K562 (cell line): ENCODE measurements around the gene C2orf69. TPM values are rescaled to one million over a fixed set of nuclear protein-coding genes. Genes with fewer than 3 reads are reported as not detected.
A peak's percentile ranks its signal among the peaks of the same experiment; 100 is the strongest.

Experiments
- DNMT1 ChIP-seq: fragments of 450-650 bp; IDR thresholded peaks from 2 replicates; pipeline ENCODE4 v1.6.1; 2016; ENCODE audit warnings: antibody characterized with exemption, mild to moderate bottlenecking
- FOSL1 ChIP-seq: fragments of 200-800 bp; sonication (Bioruptor generic); conservative IDR thresholded peaks from 2 replicates; pipeline ENCODE4 v1.6.1; 2016; ENCODE audit warnings: missing genetic modification characterization, missing compliant biosample characterization
- HDGF ChIP-seq: fragments of 450-650 bp; IDR thresholded peaks from 2 replicates; pipeline ENCODE4 v1.6.1; 2016
- KLF1 ChIP-seq: fragments of 450-650 bp; IDR thresholded peaks from 2 replicates; pipeline ENCODE4 v1.6.1; 2016; ENCODE audit warnings: missing genetic modification characterization, missing compliant biosample characterization
- YBX1 ChIP-seq: fragments of 450-650 bp; IDR thresholded peaks from 2 replicates; pipeline ENCODE4 v1.7.1; 2016; ENCODE audit warnings: mild to moderate bottlenecking
- polyA plus RNA-seq, 8 experiments: library from polyadenylated mRNA; depleted of rRNA in 4 of 8; stranded (reverse) in 5 of 8; unstranded in 3 of 8; fragments of >200 nt; fragmentation: Nextera tagmentation in 2 of 8; fragmentation: Illumina TruSeq in 1 of 8; extraction: Ambion mirVana in 2 of 8; extraction: Trizol in 1 of 8; gene quantifications; 2 replicates each; pipeline versions ENCODE4 v1.2.1 to v1.2.3, GENCODE V29; 2011 to 2014; ENCODE audit warnings: inconsistent platforms in 1 of 8, missing spikeins in 1 of 8
- total RNA-seq, 7 experiments: library from RNA; depleted of rRNA in 6 of 7; stranded (reverse); fragments of >200 nt in 6 of 7; fragmentation: Illumina TruSeq in 2 of 7; extraction: Trizol in 2 of 7; gene quantifications; 2 replicates each; pipeline versions ENCODE4 v1.2.1 to v1.2.3, GENCODE V29; 2011 to 2021; ENCODE audit warnings: low replicate concordance in 1 of 7
- TF ChIP-seq, protein P1 (sequence below): fragments of 250-450 bp; sonication (Bioruptor Pico); IDR thresholded peaks from 2 replicates; pipeline ENCODE4 v1.5.0; 2021
- TF ChIP-seq, protein P2 (sequence below): sonication (generic); formaldehyde crosslinking; IDR thresholded peaks from 2 replicates; pipeline ENCODE4 v1.8.1; 2023; ENCODE audit warnings: missing genetic modification reagents, mild to moderate bottlenecking, borderline replicate concordance
- TF ChIP-seq, protein P3 (sequence below): fragments of 200-800 bp; sonication (Bioruptor generic); IDR thresholded peaks from 2 replicates; pipeline ENCODE4 v1.6.1; 2016; ENCODE audit warnings: missing genetic modification characterization, missing compliant biosample characterization
- TF ChIP-seq, protein P4 (sequence below): sonication (generic); formaldehyde crosslinking; IDR thresholded peaks from 2 replicates; pipeline ENCODE4 v1.8.1; 2022; ENCODE audit warnings: missing genetic modification reagents

C2orf69 gene
- total and polyA plus RNA-seq, 9 of the 15 experiments (the other 6 are each of a cell fraction or from before 2014, with no cell fraction given), result 3.4 to 9.8 (median 5.7) TPM

DNA sequence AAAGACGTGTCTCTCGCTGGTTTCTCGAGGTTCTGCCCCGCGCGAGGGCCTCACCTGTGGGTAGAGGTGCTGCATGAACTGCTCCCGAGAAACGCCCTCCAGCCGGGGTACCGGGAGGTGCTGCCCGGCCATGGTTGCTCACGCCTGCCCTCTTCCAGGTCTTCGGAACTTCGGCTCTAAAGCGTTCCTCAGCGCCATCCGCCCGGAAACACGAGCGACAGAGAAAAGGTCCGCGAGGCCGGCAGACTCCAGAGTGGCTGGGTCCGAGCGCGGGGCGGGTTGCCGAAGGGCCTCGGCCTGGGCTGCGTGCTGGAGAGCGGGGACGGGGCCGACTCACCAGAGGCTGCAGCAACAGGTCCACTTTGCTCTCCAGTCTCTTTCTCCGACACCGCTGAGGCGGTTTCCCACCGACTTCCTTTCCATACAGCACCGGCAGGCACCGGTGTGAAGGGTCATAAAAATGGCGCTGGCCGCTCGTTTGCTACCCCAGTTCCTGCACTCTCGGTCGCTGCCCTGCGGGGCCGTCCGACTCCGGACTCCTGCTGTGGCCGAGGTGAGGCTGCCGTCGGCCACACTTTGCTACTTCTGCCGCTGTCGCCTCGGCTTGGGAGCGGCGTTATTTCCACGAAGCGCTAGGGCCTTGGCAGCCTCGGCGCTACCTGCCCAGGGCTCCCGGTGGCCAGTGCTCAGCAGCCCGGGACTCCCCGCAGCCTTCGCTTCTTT, 44.4 kb downstream of the C2orf69 start, which contains the start of the genes MAIP1 and TYW5 (continued):
- TF ChIP-seq, protein P1, sequence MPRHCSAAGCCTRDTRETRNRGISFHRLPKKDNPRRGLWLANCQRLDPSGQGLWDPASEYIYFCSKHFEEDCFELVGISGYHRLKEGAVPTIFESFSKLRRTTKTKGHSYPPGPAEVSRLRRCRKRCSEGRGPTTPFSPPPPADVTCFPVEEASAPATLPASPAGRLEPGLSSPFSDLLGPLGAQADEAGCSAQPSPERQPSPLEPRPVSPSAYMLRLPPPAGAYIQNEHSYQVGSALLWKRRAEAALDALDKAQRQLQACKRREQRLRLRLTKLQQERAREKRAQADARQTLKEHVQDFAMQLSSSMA, result no peak
- TF ChIP-seq, protein P2, sequence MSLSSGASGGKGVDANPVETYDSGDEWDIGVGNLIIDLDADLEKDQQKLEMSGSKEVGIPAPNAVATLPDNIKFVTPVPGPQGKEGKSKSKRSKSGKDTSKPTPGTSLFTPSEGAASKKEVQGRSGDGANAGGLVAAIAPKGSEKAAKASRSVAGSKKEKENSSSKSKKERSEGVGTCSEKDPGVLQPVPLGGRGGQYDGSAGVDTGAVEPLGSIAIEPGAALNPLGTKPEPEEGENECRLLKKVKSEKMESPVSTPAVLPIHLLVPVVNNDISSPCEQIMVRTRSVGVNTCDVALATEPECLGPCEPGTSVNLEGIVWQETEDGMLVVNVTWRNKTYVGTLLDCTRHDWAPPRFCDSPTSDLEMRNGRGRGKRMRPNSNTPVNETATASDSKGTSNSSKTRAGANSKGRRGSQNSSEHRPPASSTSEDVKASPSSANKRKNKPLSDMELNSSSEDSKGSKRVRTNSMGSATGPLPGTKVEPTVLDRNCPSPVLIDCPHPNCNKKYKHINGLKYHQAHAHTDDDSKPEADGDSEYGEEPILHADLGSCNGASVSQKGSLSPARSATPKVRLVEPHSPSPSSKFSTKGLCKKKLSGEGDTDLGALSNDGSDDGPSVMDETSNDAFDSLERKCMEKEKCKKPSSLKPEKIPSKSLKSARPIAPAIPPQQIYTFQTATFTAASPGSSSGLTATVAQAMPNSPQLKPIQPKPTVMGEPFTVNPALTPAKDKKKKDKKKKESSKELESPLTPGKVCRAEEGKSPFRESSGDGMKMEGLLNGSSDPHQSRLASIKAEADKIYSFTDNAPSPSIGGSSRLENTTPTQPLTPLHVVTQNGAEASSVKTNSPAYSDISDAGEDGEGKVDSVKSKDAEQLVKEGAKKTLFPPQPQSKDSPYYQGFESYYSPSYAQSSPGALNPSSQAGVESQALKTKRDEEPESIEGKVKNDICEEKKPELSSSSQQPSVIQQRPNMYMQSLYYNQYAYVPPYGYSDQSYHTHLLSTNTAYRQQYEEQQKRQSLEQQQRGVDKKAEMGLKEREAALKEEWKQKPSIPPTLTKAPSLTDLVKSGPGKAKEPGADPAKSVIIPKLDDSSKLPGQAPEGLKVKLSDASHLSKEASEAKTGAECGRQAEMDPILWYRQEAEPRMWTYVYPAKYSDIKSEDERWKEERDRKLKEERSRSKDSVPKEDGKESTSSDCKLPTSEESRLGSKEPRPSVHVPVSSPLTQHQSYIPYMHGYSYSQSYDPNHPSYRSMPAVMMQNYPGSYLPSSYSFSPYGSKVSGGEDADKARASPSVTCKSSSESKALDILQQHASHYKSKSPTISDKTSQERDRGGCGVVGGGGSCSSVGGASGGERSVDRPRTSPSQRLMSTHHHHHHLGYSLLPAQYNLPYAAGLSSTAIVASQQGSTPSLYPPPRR (CRISPR knock-in tag), result no peak
- 0 out of 2 replicates have a peak, but pooled peaks have one; percentile 30 for TF ChIP-seq FOSL1 (tag)
- no peak for TF ChIP-seq HDGF
- TF ChIP-seq YBX1, result no peak
- peak; percentile 44; the same call in 1 of the 2 replicates for TF ChIP-seq KLF1 (tag)
- TF ChIP-seq DNMT1, result no peak
- TF ChIP-seq, protein P3, sequence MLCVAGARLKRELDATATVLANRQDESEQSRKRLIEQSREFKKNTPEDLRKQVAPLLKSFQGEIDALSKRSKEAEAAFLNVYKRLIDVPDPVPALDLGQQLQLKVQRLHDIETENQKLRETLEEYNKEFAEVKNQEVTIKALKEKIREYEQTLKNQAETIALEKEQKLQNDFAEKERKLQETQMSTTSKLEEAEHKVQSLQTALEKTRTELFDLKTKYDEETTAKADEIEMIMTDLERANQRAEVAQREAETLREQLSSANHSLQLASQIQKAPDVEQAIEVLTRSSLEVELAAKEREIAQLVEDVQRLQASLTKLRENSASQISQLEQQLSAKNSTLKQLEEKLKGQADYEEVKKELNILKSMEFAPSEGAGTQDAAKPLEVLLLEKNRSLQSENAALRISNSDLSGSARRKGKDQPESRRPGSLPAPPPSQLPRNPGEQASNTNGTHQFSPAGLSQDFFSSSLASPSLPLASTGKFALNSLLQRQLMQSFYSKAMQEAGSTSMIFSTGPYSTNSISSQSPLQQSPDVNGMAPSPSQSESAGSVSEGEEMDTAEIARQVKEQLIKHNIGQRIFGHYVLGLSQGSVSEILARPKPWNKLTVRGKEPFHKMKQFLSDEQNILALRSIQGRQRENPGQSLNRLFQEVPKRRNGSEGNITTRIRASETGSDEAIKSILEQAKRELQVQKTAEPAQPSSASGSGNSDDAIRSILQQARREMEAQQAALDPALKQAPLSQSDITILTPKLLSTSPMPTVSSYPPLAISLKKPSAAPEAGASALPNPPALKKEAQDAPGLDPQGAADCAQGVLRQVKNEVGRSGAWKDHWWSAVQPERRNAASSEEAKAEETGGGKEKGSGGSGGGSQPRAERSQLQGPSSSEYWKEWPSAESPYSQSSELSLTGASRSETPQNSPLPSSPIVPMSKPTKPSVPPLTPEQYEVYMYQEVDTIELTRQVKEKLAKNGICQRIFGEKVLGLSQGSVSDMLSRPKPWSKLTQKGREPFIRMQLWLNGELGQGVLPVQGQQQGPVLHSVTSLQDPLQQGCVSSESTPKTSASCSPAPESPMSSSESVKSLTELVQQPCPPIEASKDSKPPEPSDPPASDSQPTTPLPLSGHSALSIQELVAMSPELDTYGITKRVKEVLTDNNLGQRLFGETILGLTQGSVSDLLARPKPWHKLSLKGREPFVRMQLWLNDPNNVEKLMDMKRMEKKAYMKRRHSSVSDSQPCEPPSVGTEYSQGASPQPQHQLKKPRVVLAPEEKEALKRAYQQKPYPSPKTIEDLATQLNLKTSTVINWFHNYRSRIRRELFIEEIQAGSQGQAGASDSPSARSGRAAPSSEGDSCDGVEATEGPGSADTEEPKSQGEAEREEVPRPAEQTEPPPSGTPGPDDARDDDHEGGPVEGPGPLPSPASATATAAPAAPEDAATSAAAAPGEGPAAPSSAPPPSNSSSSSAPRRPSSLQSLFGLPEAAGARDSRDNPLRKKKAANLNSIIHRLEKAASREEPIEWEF, result no peak
- TF ChIP-seq, protein P4, sequence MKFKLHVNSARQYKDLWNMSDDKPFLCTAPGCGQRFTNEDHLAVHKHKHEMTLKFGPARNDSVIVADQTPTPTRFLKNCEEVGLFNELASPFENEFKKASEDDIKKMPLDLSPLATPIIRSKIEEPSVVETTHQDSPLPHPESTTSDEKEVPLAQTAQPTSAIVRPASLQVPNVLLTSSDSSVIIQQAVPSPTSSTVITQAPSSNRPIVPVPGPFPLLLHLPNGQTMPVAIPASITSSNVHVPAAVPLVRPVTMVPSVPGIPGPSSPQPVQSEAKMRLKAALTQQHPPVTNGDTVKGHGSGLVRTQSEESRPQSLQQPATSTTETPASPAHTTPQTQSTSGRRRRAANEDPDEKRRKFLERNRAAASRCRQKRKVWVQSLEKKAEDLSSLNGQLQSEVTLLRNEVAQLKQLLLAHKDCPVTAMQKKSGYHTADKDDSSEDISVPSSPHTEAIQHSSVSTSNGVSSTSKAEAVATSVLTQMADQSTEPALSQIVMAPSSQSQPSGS, result 0 out of 2 replicates have a peak, but pooled peaks have one; percentile 28
